ENCODE measurements around the gene KCNJ16.

The KCNJ16 gene

GRCh38 chr17:70172923-70173322, 97.9 kb downstream of the KCNJ16 start:
- DNase-seq, result no peak

GRCh38 chr17:70173681-70174080, 98.7 kb downstream of the KCNJ16 start:
- no peak for DNase-seq

GRCh38 chr17:70181376-70181775, 106.4 kb downstream of the KCNJ16 start:
- no peak for DNase-seq

GRCh38 chr17:70181866-70182265, 106.8 kb downstream of the KCNJ16 start:
- DNase-seq, result no peak

- no peak for DNase-seq
These were observed 108.5 kb downstream of the KCNJ16 start for GRCh38 chr17:70183508-70183907.

GRCh38 chr17:70184207-70184606, 109.2 kb downstream of the KCNJ16 start:
- DNase-seq, result no peak

- no peak for DNase-seq
These were observed 109.7 kb downstream of the KCNJ16 start for GRCh38 chr17:70184770-70185169.
